Heart right ventricle (tissue), 16 donors: ENCODE data around the gene MRPS7. TPM values are rescaled to one million over a fixed set of nuclear protein-coding genes. Genes with fewer than 3 reads are reported as not detected.
A peak's percentile ranks its signal among the peaks of the same experiment; 100 is the strongest.

Experiments
- ATAC-seq, 8 donors: fragments of 200-7000 bp; cut with Tn5 transposase; one replicate each; pipeline ENCODE4 v1.9.1; 2020; ENCODE audit warnings: mild to moderate bottlenecking in 8 of 8, moderate library complexity in 8 of 8, moderate number of reproducible peaks in 1 of 8
- DNase-seq, 2 donors: peaks; one replicate each; pipeline ENCODE4 v3.0.0-alpha.2; 2020
- H3K27ac ChIP-seq, 10 donors: fragments of 200-600 bp; sonication (generic) in 2 of 10; one replicate each; pipeline versions ENCODE4 v1.5.0 to v1.8.0; 2020 to 2022; ENCODE audit warnings: mild to moderate bottlenecking in 3 of 10
- H3K27me3 ChIP-seq, 7 donors: fragments of 200-600 bp; one replicate each; pipeline ENCODE4 v1.8.0; 2021 to 2022; ENCODE audit warnings: mild to moderate bottlenecking in 2 of 7
- H3K36me3 ChIP-seq, 9 donors: fragments of 200-600 bp; sonication (generic) in 1 of 9; one replicate each; pipeline versions ENCODE4 v1.5.0 to v1.8.0; 2020 to 2022; ENCODE audit warnings: mild to moderate bottlenecking in 2 of 9
- H3K4me1 ChIP-seq, 9 donors: fragments of 200-600 bp; sonication (generic) in 1 of 9; one replicate each; pipeline versions ENCODE4 v1.5.0 to v1.8.0; 2020 to 2022; ENCODE audit warnings: mild to moderate bottlenecking in 4 of 9
- H3K4me3 ChIP-seq, 10 donors: fragments of 200-600 bp; sonication (generic) in 2 of 10; one replicate each; pipeline versions ENCODE4 v1.5.0 to v1.8.0; 2020 to 2022; ENCODE audit warnings: mild to moderate bottlenecking in 7 of 10, moderate library complexity in 2 of 10
- H3K9me3 ChIP-seq, 11 donors: fragments of 200-600 bp in 10 of 11; sonication (generic) in 2 of 11; one replicate each; pipeline versions ENCODE4 v1.5.0 to v1.8.0; 2013 to 2022; ENCODE audit warnings: mild to moderate bottlenecking in 2 of 11, control low read depth in 1 of 11, moderate library complexity in 1 of 11
- CTCF ChIP-seq, 9 donors: fragments of 200-600 bp; sonication (generic) in 2 of 9; IDR thresholded peaks; one replicate each; pipeline versions ENCODE4 v1.5.0 to v1.8.0; 2021 to 2022; ENCODE audit warnings: antibody characterized with exemption in 9 of 9, mild to moderate bottlenecking in 5 of 9, moderate library complexity in 1 of 9
- WGBS, 2 donors: extraction: QIAGEN DNeasy Blood & Tissue Kit; methylation state at CpG; one replicate each; pipeline ENCODE4 v1.1.7; 2013; ENCODE audit warnings: inconsistent platforms in 1 of 2; 5-methylcytosine and 5-hydroxymethylcytosine counted together
- intact Hi-C, 10 donors: fragments of 100-400 bp; cut with DNase I; formaldehyde crosslinking; loops; one replicate each; pipeline versions ENCODE4 v1.11.1 to v1.14.2; 2022
- polyA plus RNA-seq, 2 donors: library from polyadenylated mRNA; stranded (reverse); fragments of 200-250 nt; gene quantifications; one replicate each; pipeline ENCODE4 v1.2.3, GENCODE V29; 2013
- total RNA-seq, 10 donors: library from RNA; stranded (reverse); fragmentation: NEBNext Ultra II Directional in 3 of 10; extraction: Animal tissue kit (Norgen Biotek cat#: 25700) in 3 of 10; gene quantifications; one replicate each; pipeline versions ENCODE4 v1.2.1 to v1.2.4, GENCODE V29; 2021 to 2023
- donor health status: Arrhythmogenic right ventricular cardiomyopathy.
- donor health status: ischemic (EF 13 %, LVEDD 7.1; RV severe dilation, severe dysfunction).
- donor health status: healthy with polysubstance abuse.
- donor health status: DM: no; HTN: yes; CAD: no.
- donor health status: DM: no; HTN: no; CAD: no.
- donor health status: ischemic (EF 25% LVEDD 6.9; RV normal size, moderate dysfunction).
- donor health status: ischemic (EF 25% LVEDD 5.7; RV mildly dilated, moderate dysfunction).
- donor health status: healthy.
- donor health status: DM: yes; HTN: yes; CAD: no.
- donor health status: Ischemic cardiomyopathy.
- donor health status: ischemic (EF 35%, LVEDD 5.7; RV mildly dilated, moderate dysfunction).
- donor health status: nonischemic (EF 11% LVEDD 7.7; RV severe dilation, severe dysfunction).
- donor health status: DM: yes; HTN: yes; CAD: no.
- donor health status: PGD.
- donor health status: ischemic (EF 29% LVEDD 5.4; RV normal size, mild dysfunction).
- donor health status: nonischemic (EF 23%, LVEDD 6.1; RV moderate dilation, normal function).

The MRPS7 gene
- total and polyA plus RNA-seq, 12 donors = 98.9 to 179 (median 144) TPM

DNA sequence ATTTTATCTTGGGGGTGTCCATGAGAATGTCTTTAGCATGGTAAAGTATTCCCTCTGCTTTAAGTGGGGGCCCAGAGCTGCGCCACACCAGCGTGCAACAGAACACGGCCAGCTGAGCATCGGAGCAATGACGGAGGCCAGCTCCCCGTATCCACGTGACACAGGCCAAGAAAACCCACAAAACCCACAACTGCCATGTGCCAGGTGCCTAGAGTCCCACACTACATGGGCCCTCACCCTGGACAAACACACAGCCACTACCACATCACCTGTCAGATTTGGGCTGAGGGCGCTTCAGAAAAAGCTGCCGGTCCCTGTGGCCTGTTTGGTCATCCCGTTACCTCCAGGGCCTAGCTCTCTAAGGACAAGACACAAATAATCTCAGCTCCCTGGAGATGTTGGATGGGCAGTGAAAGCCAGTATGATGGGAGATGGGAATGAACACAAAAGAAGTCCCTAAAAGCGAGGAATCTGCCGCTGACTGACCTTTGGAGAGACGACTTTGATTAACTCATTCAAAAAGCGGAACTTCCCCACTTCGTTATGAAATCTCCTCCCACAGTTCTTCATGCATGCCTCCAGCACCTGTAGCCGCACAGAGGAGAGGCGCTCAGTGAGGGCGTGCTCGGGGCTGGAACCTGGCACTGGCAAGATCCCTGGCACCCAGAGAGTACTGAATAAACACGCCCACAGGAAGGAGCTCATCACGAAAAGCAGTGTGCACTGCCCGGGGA is 17.4 kb upstream of the MRPS7 start:
- H3K27me3 ChIP-seq = no peaks in the 10 kb centered on the region
- no peak for TF ChIP-seq CTCF (IDR thresholded peaks at IDR 0.05)
- intact Hi-C loops = loop anchor here in 1 of 10 donors (10.0 kb wide), 1 partner anchor 59 kb away; the partner anchor contains the start of gene SUMO2
- DNase-seq (no peak), ATAC-seq (no peak)
- H3K4me1 ChIP-seq = peaks cover 0 to 30% (median 3%) of the 10 kb centered on the region in 9 donors
- peaks cover 0 to 88% (median 55%) of the 10 kb centered on the region in 9 donors for H3K36me3 ChIP-seq
- WGBS, 2 donors = 87 to 90% methylated on average over 22 of the region's 22 CpGs
- no peak overlapping the region for H3K4me3 ChIP-seq
- H3K9me3 ChIP-seq = no peaks in the 10 kb centered on the region
- peak overlapping the region in 1 of 10 donors; percentile 0 for H3K27ac ChIP-seq

GRCh38 chr17:75245011-75245410 is 16.7 kb upstream of the MRPS7 start:
- no peak overlapping the region for H3K4me3 ChIP-seq
- WGBS, 2 donors = 87 to 90% methylated on average over 6 of the region's 6 CpGs
- ATAC-seq = no peak
- H3K9me3 ChIP-seq = no peaks in the 10 kb centered on the region
- DNase-seq = no peak
- no peaks in the 10 kb centered on the region for H3K27me3 ChIP-seq
- intact Hi-C loops = loop anchor here in 1 of 10 donors (10.0 kb wide), 1 partner anchor 60 kb away; the partner anchor contains the start of gene SUMO2
- no peak overlapping the region for H3K27ac ChIP-seq
- no peak for TF ChIP-seq CTCF (IDR thresholded peaks at IDR 0.05)
- H3K36me3 ChIP-seq = peaks cover 0 to 80% (median 55%) of the 10 kb centered on the region in 9 donors
- H3K4me1 ChIP-seq = peaks cover 0 to 37% (median 10%) of the 10 kb centered on the region in 9 donors

- peaks cover 0 to 46% (median 19%) of the 10 kb centered on the region in 9 donors for H3K4me1 ChIP-seq
- 95% methylated on average over 12 of the region's 12 CpGs for WGBS, 2 donors
- H3K27me3 ChIP-seq = no peaks in the 10 kb centered on the region
- H3K4me3 ChIP-seq = no peak overlapping the region
- intact Hi-C loops = loop anchor here in 1 of 10 donors (10.0 kb wide), 1 partner anchor 62 kb away; the partner anchor contains the start of gene SUMO2
- ATAC-seq (no peak), DNase-seq (no peak)
- TF ChIP-seq CTCF (IDR thresholded peaks at IDR 0.05) = no peak
- H3K36me3 ChIP-seq = peaks cover 0 to 67% (median 46%) of the 10 kb centered on the region in 9 donors
- no peak overlapping the region for H3K27ac ChIP-seq
- H3K9me3 ChIP-seq = no peaks in the 10 kb centered on the region
Measured at GRCh38 chr17:75246404-75246803, 15.3 kb upstream of the MRPS7 start.

DNA sequence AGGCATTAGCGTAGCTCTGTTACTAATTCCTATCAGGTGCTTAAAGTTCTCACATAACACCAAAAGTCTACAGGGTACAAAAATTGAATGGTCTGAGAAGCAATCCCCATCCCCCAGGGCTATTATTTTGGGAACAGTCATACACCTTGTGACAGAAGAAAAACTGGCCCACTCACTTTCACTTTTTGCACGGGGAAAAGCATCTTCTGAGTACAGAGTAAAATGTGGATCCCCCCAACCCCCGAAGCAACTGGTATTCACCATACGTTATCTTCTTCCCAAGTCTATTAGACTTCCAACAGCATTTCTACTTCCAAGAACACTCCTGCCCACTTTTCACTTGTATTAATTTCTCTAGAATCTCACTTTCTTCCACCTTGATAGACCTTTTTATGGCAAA is 12.1 kb upstream of the MRPS7 start:
- H3K9me3 ChIP-seq = no peaks in the 10 kb centered on the region
- peaks cover 0 to 39% (median 22%) of the 10 kb centered on the region in 9 donors for H3K4me1 ChIP-seq
- peak overlapping the region in 6 of 10 donors; percentile 14 to 34 (median 26) for H3K4me3 ChIP-seq
- ATAC-seq = no peak
- no peak for TF ChIP-seq CTCF (IDR thresholded peaks at IDR 0.05)
- intact Hi-C loops = loop anchor here in 1 of 10 donors (10.0 kb wide), 1 partner anchor 65 kb away; the partner anchor contains the start of gene SUMO2
- no peaks in the 10 kb centered on the region for H3K27me3 ChIP-seq
- 79 to 83% methylated on average over 4 of the region's 4 CpGs for WGBS, 2 donors
- peak overlapping the region in 9 of 10 donors; percentile 10 to 77 (median 45) for H3K27ac ChIP-seq
- peaks cover 0 to 35% (median 21%) of the 10 kb centered on the region in 9 donors for H3K36me3 ChIP-seq
- DNase-seq = no peak
